ENCODE measurements around the gene GLS. TPM values are rescaled to one million over a fixed set of nuclear protein-coding genes. Genes with fewer than 3 reads are reported as not detected.
A peak's percentile ranks its signal among the peaks of the same experiment; 100 is the strongest.

Gene GLS
- total and polyA plus RNA-seq, 2 of the 13 experiments (the other 11 are each of a cell fraction or from before 2014, with no cell fraction given) = 78.6 to 183 TPM

DNA sequence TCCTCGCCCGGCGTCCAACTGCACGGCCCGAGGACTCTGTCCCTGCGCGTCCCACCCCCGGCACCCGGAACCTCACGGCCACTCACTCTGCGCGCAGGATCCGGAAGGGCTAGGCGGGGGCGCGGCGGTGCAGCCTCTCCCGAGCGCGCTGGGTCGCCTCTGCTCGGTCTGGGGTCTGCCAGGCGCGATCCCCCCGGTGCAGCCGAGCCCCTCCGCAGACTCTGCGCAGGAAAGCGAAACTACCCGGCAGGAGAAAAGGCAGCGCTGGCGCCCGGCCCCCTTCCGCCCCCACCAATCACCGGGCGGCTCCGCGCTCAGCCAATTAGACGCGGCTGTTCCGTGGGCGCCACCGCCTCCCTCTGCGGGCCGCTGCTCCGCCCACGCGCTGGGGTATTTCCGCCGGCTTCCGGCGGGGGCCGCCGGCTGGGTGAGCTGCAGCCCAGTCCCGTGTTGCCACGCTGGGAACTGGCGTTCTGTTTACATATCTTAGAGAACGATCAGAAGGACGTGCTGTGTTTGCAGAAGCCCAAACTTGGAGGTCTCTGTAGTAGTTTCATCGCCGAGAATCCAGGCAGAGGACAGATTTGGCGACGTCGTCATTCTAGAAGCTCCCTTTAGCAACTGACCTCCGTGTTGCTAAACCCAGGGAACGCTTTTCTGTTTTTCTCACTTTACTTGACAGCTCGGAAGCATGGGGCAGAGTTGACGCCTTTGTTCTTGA is 133.5 kb downstream of the GLS start, which contains the start of gene STAT1 (continued):
- TF ChIP-seq, protein P1, sequence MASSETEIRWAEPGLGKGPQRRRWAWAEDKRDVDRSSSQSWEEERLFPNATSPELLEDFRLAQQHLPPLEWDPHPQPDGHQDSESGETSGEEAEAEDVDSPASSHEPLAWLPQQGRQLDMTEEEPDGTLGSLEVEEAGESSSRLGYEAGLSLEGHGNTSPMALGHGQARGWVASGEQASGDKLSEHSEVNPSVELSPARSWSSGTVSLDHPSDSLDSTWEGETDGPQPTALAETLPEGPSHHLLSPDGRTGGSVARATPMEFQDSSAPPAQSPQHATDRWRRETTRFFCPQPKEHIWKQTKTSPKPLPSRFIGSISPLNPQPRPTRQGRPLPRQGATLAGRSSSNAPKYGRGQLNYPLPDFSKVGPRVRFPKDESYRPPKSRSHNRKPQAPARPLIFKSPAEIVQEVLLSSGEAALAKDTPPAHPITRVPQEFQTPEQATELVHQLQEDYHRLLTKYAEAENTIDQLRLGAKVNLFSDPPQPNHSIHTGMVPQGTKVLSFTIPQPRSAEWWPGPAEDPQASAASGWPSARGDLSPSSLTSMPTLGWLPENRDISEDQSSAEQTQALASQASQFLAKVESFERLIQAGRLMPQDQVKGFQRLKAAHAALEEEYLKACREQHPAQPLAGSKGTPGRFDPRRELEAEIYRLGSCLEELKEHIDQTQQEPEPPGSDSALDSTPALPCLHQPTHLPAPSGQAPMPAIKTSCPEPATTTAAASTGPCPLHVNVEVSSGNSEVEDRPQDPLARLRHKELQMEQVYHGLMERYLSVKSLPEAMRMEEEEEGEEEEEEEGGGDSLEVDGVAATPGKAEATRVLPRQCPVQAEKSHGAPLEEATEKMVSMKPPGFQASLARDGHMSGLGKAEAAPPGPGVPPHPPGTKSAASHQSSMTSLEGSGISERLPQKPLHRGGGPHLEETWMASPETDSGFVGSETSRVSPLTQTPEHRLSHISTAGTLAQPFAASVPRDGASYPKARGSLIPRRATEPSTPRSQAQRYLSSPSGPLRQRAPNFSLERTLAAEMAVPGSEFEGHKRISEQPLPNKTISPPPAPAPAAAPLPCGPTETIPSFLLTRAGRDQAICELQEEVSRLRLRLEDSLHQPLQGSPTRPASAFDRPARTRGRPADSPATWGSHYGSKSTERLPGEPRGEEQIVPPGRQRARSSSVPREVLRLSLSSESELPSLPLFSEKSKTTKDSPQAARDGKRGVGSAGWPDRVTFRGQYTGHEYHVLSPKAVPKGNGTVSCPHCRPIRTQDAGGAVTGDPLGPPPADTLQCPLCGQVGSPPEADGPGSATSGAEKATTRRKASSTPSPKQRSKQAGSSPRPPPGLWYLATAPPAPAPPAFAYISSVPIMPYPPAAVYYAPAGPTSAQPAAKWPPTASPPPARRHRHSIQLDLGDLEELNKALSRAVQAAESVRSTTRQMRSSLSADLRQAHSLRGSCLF (CRISPR knock-in tag; IDR thresholded peaks at IDR 0.05; ENCODE audit: borderline replicate concordance) = no peak
- TF ChIP-seq TBP (CRISPR knock-in tag; IDR thresholded peaks at IDR 0.05) (no peak), ZXDC (CRISPR knock-in tag; IDR thresholded peaks at IDR 0.05) (no peak; the same call in 1 of the 2 replicates), ZNF790 (CRISPR knock-in tag; IDR thresholded peaks at IDR 0.05; ENCODE audit: borderline replicate concordance) (peak; percentile 75; the same call in 1 of the 2 replicates), MAFK (conservative IDR thresholded peaks at IDR 0.05 in 1 of 2, IDR thresholded peaks at IDR 0.05 in 1 of 2; ENCODE audit: low read length in 2 of 2) (no peak), PRMT3 (CRISPR knock-in tag; IDR thresholded peaks at IDR 0.05; ENCODE audit: borderline replicate concordance, low read depth) (peak; percentile 90; the same call in 1 of the 2 replicates), TIGD3 (CRISPR knock-in tag; IDR thresholded peaks at IDR 0.05; ENCODE audit: borderline replicate concordance) (no peak), ETV6 (CRISPR knock-in tag; conservative IDR thresholded peaks at IDR 0.05) (peak; percentile 98), MEIS2 (CRISPR knock-in tag; IDR thresholded peaks at IDR 0.05) (peak; percentile 72; the same call in 1 of the 2 replicates), ZNF660 (CRISPR knock-in tag; IDR thresholded peaks at IDR 0.05; ENCODE audit: borderline replicate concordance, low read depth) (no peak; the same call in 1 of the 2 replicates), ZMYM3 (CRISPR knock-in tag; IDR thresholded peaks at IDR 0.05) (peak; percentile 47), ZNF3 (CRISPR knock-in tag; IDR thresholded peaks at IDR 0.05) (peak; percentile 69; the same call in 1 of the 2 replicates), ZNF251 (CRISPR knock-in tag; IDR thresholded peaks at IDR 0.05) (peak; percentile 73; the same call in 1 of the 2 replicates), ADNP (CRISPR knock-in tag; IDR thresholded peaks at IDR 0.05) (no peak)
- TF ChIP-seq, protein P2, sequence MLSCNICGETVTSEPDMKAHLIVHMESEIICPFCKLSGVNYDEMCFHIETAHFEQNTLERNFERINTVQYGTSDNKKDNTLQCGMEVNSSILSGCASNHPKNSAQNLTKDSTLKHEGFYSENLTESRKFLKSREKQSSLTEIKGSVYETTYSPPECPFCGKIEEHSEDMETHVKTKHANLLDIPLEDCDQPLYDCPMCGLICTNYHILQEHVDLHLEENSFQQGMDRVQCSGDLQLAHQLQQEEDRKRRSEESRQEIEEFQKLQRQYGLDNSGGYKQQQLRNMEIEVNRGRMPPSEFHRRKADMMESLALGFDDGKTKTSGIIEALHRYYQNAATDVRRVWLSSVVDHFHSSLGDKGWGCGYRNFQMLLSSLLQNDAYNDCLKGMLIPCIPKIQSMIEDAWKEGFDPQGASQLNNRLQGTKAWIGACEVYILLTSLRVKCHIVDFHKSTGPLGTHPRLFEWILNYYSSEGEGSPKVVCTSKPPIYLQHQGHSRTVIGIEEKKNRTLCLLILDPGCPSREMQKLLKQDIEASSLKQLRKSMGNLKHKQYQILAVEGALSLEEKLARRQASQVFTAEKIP (CRISPR knock-in tag; IDR thresholded peaks at IDR 0.05; ENCODE audit: borderline replicate concordance) = no peak
- TF ChIP-seq, protein P3, sequence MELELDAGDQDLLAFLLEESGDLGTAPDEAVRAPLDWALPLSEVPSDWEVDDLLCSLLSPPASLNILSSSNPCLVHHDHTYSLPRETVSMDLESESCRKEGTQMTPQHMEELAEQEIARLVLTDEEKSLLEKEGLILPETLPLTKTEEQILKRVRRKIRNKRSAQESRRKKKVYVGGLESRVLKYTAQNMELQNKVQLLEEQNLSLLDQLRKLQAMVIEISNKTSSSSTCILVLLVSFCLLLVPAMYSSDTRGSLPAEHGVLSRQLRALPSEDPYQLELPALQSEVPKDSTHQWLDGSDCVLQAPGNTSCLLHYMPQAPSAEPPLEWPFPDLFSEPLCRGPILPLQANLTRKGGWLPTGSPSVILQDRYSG (CRISPR knock-in tag; IDR thresholded peaks at IDR 0.05) = no peak

Measured in HepG2 (cell line).